GM21515 (cell line): ENCODE measurements around the gene SLC25A43.

ENCODE experiments used
- ATAC-seq: cut with Tn5 transposase; IDR thresholded peaks from one replicate; pipeline ENCODE4 v1.9.1; 2021; ENCODE audit not compliant: unreplicated experiment

SLC25A43 gene

DNA sequence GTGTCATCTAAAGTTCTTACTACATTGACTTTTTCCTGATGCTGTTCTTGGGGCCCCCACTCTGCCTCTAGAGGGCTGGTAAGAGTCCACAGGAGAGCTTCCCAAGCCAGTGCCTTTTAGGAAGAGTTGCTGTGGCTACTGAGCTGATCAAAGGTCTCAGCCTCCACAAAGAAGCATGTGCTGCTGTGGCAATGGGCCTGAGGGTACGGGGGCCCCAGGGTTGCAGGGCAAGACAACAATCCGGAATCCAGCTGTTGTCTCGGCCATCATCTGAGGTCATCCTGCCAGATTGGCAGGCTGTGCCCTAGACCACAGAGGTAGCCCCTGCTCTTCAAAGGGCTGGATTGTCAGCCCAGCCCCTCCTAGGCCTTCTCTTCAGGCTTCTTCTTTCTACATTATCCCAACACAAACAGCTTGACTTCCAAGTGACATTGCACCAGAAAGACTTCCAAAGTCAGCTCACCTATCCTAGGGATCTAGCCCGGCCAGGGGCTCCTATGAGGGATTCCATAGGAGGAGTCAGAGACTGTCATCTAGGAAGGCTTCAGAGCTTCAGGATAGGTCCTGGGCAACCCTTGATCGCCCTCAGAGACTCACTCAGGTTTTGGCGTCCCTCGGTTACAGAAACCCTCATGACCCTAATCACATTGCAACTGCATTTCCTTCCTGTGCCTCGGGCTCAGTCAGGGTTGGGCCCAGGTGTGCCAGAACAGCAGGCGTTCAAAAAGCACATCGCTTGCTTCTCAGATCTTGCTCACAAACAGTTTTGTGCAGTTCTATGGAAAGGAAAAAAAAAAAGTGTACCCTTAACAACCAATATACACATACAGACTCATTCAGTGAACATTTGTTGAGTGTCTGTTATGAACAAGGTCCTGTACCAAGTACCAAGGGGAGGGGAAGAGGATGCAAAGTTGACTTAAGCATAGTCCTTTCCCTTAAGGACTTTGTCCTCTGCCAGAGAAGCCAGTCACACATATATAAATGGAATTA is 96.9 kb downstream of the SLC25A43 start:
- ATAC-seq = no peak

DNA sequence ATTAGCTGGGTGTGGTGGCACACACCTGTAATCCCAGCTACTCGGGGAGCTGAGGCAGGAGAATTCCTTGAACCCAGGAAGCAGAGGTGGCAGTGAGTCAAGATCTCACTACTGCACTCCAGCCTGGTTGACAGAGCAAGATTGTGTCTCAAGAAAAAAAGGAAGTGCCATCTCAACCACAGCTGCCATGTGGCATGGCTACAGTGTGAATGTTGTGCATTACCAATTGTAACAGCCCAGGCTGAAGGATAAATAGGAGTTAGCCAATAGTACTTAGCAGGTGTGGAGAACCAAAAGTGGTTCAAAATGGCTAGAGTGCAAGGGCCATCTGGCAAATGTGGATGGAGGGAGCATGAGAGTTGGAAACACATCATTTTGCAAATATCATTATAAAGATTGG is 98.0 kb downstream of the SLC25A43 start:
- ATAC-seq = no peak

DNA sequence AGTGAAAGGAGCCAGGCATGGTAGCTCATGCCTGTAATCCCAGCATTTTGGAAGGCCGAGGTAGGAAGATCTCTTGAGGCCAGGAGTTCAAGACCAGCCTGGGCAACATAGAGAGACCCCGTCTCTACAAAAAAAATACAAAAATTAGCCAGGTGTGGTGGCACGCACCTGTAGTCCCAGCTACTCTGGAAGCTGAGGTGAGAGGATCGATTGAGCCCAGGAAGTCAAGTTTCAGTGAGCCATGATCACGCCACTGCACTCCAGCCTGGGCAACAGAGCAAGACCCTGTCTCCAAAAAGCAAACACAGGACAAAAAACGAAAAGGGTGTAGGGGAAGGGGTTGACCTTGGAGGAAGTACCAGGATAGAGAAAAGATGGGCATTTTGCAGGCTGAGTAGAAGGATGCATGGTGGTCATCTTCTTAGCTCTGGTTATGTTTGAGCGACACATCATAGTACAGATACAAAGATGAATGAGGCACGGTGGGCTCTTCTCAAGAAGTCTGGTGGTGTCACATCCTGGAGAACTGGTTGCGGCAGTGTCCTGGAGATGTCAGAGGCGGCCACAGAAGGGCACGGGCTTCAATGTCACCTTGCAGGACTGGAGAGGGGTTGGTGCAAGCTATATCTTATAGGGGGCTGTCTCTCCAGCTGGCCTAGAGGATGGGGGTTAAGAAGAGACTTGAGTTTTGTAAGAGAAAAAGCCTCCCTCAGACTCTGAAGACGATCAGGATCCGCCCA is 101.1 kb downstream of the SLC25A43 start:
- ATAC-seq = no peak

DNA sequence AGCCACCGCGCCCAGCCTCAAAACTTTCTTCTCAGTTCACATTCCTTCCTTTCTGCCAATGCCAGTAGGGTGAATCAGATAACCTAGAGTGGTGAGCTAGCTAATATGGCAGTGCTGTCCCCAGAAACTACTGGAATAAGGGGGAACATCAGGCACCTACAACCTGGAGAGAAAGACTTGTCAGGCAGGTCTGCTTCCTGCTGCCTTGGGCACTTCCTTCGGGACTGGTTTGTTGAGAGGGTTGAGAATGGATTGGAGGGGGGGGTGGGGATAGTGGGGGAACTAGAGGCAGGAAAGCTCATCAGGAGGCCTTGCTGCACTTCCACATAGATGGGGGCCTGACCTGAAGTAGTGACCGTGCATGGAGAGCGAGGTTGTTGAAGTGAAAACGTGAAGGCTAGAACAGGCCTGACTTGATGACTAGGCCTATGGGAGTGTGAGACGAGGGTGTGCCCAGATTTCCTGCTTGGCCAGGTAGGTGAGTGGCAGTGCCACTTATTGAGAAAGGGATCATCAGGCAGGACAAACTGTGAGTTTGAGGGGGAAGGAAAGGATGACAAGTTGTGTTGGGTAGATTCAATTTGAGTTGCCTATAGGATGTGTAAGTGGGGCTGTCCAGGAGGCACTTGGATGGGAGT is 102.5 kb downstream of the SLC25A43 start:
- no peak for ATAC-seq

DNA sequence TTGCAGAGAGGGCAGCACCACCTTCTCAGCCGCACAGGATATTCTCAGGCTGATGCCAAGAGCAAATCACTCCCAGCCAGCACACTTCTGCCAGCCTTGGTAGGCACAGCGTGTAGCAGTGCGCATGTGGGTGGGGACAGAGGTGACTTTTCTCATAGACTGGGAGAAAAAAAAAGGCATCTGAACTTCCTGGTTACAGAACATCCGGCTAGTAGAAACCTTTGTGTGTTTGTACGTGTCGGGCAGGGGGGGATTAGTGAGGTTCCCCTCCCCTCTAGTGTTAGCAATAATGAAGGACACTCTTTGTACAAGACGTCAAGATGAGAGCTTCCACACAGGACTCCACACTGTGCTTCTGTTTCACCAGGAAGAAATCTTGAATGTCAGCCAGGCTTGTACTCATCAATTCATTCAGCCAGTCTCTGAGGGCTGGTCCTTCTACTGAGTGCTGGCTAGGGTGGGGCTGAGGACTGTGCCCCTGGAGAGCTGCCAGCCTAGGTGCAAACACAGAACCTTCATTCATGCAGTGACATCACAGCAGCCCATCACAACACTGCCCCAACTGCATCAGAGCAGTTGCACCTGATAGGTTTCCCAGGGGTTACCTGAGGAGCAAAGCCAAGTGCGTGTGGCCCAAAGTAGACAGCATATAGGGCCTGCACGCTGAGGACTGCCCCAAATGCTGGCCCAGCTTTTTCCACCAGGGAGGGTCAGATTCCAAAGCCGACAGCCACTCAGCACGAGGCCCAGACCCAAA is 103.8 kb downstream of the SLC25A43 start:
- no peak for ATAC-seq

DNA sequence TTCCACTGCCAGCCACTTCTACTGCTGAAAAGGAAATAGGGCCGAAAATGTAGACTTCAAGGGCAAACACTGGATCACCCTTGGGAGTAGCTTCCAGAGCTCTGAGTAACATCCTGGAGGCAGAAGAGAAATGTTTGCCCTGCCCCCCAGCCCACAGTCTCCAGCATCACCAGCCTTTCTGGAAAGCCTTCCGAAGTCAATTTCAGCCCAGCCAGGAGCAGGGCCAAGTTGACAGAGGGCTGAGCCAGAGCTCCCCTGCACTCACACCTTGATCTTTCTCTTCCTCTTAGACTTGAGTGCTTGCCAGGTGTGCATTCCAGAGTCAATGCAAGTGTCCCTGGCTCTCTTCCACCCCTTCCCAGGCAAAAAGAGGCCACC is 104.3 kb downstream of the SLC25A43 start:
- no peak for ATAC-seq
